AG09309 (cell line): ENCODE results near the gene PSORS1C1.

Experiments used
- DNase-seq: peaks from one replicate; pipeline ENCODE4 v3.0.0-alpha.2; 2010; ENCODE audit warnings: low read depth
- H3K4me3 ChIP-seq: 2 replicates; pipeline ENCODE4 v1.5.1; 2011; ENCODE audit warnings: mild to moderate bottlenecking, low read depth, low read length, moderate library complexity; ENCODE audit not compliant: control insufficient read depth
- CTCF ChIP-seq: IDR thresholded peaks from 2 replicates; pipeline ENCODE4 v1.5.1; 2011; ENCODE audit warnings: mild to moderate bottlenecking, low read depth, low read length, inconsistent platforms; ENCODE audit not compliant: insufficient read depth, control insufficient read depth; ENCODE audit errors: missing control alignments

Gene PSORS1C1

DNA sequence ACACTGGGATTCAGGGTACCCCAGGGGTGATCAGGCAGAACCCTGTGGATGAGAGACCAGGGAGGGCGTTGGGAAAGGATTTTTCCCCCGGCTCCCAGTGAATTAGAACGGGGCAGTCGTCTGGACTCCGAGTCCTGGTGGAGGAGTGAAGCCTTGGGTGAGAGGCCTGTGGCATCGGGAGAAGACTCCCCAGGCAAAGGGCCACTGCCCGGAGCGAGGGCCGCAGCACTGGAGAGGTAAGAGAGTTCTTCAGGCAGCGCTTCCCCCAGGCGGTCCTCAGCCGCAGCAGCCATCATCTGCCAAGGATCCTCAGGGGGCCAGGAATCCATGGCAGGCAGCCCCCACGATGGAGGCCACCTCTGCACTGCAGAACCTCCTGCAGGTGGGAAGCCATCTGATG, 2.9 kb upstream of the PSORS1C1 start:
- no peak for DNase-seq
- no peak overlapping the region for H3K4me3 ChIP-seq
- no peak for TF ChIP-seq CTCF

GRCh38 chr6:31112478-31112877, 2.1 kb upstream of the PSORS1C1 start, which contains the start of gene C6orf15:
C6orf15 (minus strand) TSS chr6:31112575; CDS start chr6:31112555, 20 bp downstream.
- no peak for DNase-seq
- no peak within 1 kb of the TSS for H3K4me3 ChIP-seq
- TF ChIP-seq CTCF: no peak

- peak overlapping the region; percentile 4; the same call in 1 of the 2 replicates for H3K4me3 ChIP-seq
- TF ChIP-seq CTCF: peak; percentile 27
- DNase-seq: peak; percentile 88
These were observed 599 bp upstream of the PSORS1C1 start for GRCh38 chr6:31113861-31114540.

- peak; percentile 7 for TF ChIP-seq CTCF
- no peak for DNase-seq
- H3K4me3 ChIP-seq: no peak overlapping the region
These were observed 610 bp downstream of the PSORS1C1 start for GRCh38 chr6:31114970-31115849.

DNA sequence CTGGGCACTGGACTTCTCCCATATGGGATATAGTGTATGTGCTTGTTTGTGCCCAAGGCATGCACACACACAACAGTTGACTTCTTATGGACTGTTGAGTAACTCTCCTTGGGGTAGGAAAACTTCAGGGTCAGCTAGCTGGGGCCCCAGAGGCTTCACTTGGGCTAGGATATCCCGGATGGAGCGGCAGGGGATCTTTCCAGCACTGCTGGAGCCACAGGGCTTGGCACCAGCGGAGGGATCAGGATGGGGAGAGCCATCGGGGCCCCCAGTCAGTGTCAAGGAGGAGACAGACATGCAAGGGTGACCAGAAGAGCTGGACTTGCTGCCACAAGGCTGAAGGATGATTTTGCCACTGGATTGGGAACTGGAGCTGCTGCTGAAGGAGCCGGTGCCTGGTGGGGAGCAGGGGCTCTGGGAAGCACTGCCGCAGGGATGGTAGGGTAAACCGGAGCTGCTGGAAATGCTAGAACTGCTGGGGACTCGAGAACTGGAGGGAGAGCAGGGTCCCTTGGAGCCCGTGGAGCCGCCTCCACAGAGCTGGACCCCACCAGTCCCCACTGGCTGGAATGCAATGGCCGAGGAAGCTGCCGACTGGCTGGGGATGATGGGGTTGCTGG, 1.5 kb downstream of the PSORS1C1 start:
- no peak for DNase-seq
- H3K4me3 ChIP-seq: no peak overlapping the region
- no peak for TF ChIP-seq CTCF

DNA sequence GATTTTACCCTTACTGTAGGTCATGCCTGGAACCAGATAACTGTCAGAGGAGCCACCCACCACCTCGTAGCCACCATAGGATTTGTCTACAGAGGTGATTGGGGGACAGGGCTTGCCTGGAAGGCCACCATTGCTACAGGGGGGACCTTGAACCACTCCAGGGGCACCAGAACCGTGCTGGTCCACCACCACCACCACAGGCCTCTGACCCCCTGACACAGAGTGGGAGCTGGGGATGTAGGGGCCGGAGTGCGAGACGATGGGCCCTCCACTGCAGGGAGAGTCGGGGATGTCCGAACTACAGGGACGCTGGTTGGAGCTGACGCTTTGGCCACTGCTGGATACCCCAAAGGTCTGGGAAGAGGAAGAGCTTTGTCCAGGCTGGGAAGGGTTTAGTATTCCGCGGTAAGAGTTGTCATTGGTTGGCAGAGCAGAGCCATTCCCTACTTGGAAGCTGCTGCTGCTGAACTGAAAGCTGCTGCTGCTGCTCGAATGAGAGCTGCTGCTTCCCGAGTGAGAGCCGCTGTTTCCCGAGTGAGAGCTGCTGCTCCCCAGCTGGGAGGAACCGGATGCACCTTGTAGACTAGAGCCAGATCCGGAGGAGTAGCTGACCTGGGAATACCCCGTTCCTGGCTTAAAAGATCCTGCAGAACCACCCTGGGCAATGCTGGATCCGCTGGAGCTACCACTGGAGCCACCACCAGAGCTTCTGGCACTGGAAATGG, 2.2 kb downstream of the PSORS1C1 start:
- no peak for TF ChIP-seq CTCF
- H3K4me3 ChIP-seq: no peak overlapping the region
- no peak for DNase-seq
